GM19324 (cell line): ENCODE results near the gene TBC1D22B.

Source experiments
- ATAC-seq: cut with Tn5 transposase; IDR thresholded peaks from one replicate; pipeline ENCODE4 v1.9.1; 2021; ENCODE audit warnings: mild to moderate bottlenecking, moderate library complexity; ENCODE audit not compliant: unreplicated experiment, low FRiP score

The TBC1D22B gene

GRCh38 chr6:37239950-37240713 is 17.4 kb upstream of the TBC1D22B start:
- ATAC-seq = no peak

GRCh38 chr6:37241131-37241530 is 16.4 kb upstream of the TBC1D22B start:
- ATAC-seq = no peak

GRCh38 chr6:37241775-37242428 is 15.7 kb upstream of the TBC1D22B start:
- no peak for ATAC-seq

- ATAC-seq = no peak
These were observed 15.0 kb upstream of the TBC1D22B start for GRCh38 chr6:37242429-37243052.

- no peak for ATAC-seq
These were observed 14.3 kb upstream of the TBC1D22B start for GRCh38 chr6:37243131-37243815.

GRCh38 chr6:37243816-37244370 is 13.7 kb upstream of the TBC1D22B start:
- no peak for ATAC-seq

GRCh38 chr6:37244430-37245310 is 12.9 kb upstream of the TBC1D22B start:
- no peak for ATAC-seq

- no peak for ATAC-seq
These were observed 6.3 kb upstream of the TBC1D22B start for GRCh38 chr6:37251211-37251780.

GRCh38 chr6:37253486-37254007 is 4.0 kb upstream of the TBC1D22B start:
- ATAC-seq = no peak

GRCh38 chr6:37254881-37255280 is 2.7 kb upstream of the TBC1D22B start:
- no peak for ATAC-seq

- ATAC-seq = no peak
These were observed 766 bp upstream of the TBC1D22B start for GRCh38 chr6:37256692-37257319.

GRCh38 chr6:37257320-37257633 is 295 bp upstream of the TBC1D22B start:
- ATAC-seq = no peak

- no peak for ATAC-seq
These were observed 983 bp downstream of the TBC1D22B start for GRCh38 chr6:37258405-37259105.

GRCh38 chr6:37259191-37259590 is 1.6 kb downstream of the TBC1D22B start:
- no peak for ATAC-seq

- ATAC-seq = no peak
These were observed 2.5 kb downstream of the TBC1D22B start for GRCh38 chr6:37260040-37260439.

GRCh38 chr6:37260444-37260843 is 2.9 kb downstream of the TBC1D22B start:
- ATAC-seq = no peak

GRCh38 chr6:37261198-37261597 is 3.6 kb downstream of the TBC1D22B start:
- no peak for ATAC-seq

GRCh38 chr6:37262446-37263026 is 5.0 kb downstream of the TBC1D22B start:
- no peak for ATAC-seq
